ENCODE results near the gene NSG2.

The NSG2 gene

GRCh38 chr5:174074369-174074768 is 28.9 kb downstream of the NSG2 start:
- no peak for DNase-seq (ENCODE audit: low spot score)
- no peak for TF ChIP-seq CTCF (IDR thresholded peaks at IDR 0.05; ENCODE audit: extremely low read depth, missing control alignments)

GRCh38 chr5:174078416-174078815 is 32.9 kb downstream of the NSG2 start:
- DNase-seq (ENCODE audit: low spot score), result no peak
- TF ChIP-seq CTCF (IDR thresholded peaks at IDR 0.05; ENCODE audit: extremely low read depth, missing control alignments), result no peak

GRCh38 chr5:174082286-174082685 is 36.8 kb downstream of the NSG2 start:
- no peak for TF ChIP-seq CTCF (IDR thresholded peaks at IDR 0.05; ENCODE audit: extremely low read depth, missing control alignments)
- DNase-seq (ENCODE audit: low spot score), result no peak

- TF ChIP-seq CTCF (IDR thresholded peaks at IDR 0.05; ENCODE audit: extremely low read depth, missing control alignments), result no peak
These were observed 37.7 kb downstream of the NSG2 start for GRCh38 chr5:174083056-174083827.

GRCh38 chr5:174084691-174085154 is 39.2 kb downstream of the NSG2 start:
- TF ChIP-seq CTCF (IDR thresholded peaks at IDR 0.05; ENCODE audit: extremely low read depth, missing control alignments), result no peak
- DNase-seq (ENCODE audit: low spot score), result no peak

More at GRCh38 chr5:174083056-174083827, 37.7 kb downstream of the NSG2 start:
- no peak for DNase-seq (ENCODE audit: low spot score)

- no peak for TF ChIP-seq CTCF (IDR thresholded peaks at IDR 0.05; ENCODE audit: extremely low read depth, missing control alignments)
- DNase-seq (ENCODE audit: low spot score), result no peak
These were observed 41.2 kb downstream of the NSG2 start for GRCh38 chr5:174086751-174087150.

- TF ChIP-seq CTCF (IDR thresholded peaks at IDR 0.05; ENCODE audit: extremely low read depth, missing control alignments), result no peak
- no peak for DNase-seq (ENCODE audit: low spot score)
These were observed 42.3 kb downstream of the NSG2 start for GRCh38 chr5:174087783-174088182.

All from GM20000 (cell line).